Measurements from ENCODE around the gene KIAA0040.

Gene KIAA0040

GRCh38 chr1:175150596-175151319, 41.8 kb downstream of the KIAA0040 start:
- Histone ChIP-seq H3K9me3 (ENCODE audit: severe bottlenecking) (no peaks in the 10 kb centered on the region), H3K4me3 (ENCODE audit: severe bottlenecking) (no peak overlapping the region), H3K36me3 (ENCODE audit: low read depth) (no peaks in the 10 kb centered on the region), H3K4me1 (ENCODE audit: insufficient read depth, poor library complexity, severe bottlenecking) (peaks cover 7% of the 10 kb centered on the region), H3K27ac (ENCODE audit: poor library complexity, severe bottlenecking) (no peak overlapping the region), H3K27me3 (ENCODE audit: insufficient read depth, poor library complexity, severe bottlenecking) (peaks cover 24% of the 10 kb centered on the region)
- TF ChIP-seq CTCF (IDR thresholded peaks at IDR 0.05; ENCODE audit: poor library complexity, severe bottlenecking) = no peak
- peak; percentile 56 for ATAC-seq (ENCODE audit: low read depth)
- no peak for DNase-seq (ENCODE audit: low spot score)

- Histone ChIP-seq H3K4me1 (ENCODE audit: insufficient read depth, poor library complexity, severe bottlenecking) (peaks cover 9% of the 10 kb centered on the region), H3K27me3 (ENCODE audit: insufficient read depth, poor library complexity, severe bottlenecking) (peaks cover 13% of the 10 kb centered on the region), H3K27ac (ENCODE audit: poor library complexity, severe bottlenecking) (no peak overlapping the region), H3K36me3 (ENCODE audit: low read depth) (no peaks in the 10 kb centered on the region), H3K9me3 (ENCODE audit: severe bottlenecking) (no peaks in the 10 kb centered on the region), H3K4me3 (ENCODE audit: severe bottlenecking) (no peak overlapping the region)
- TF ChIP-seq CTCF (IDR thresholded peaks at IDR 0.05; ENCODE audit: poor library complexity, severe bottlenecking) = no peak
- DNase-seq (ENCODE audit: low spot score) (no peak), ATAC-seq (ENCODE audit: low read depth) (no peak)
These were observed 44.5 kb downstream of the KIAA0040 start for GRCh38 chr1:175148068-175148467.

- peaks cover 9% of the 10 kb centered on the region for H3K4me1 ChIP-seq (ENCODE audit: insufficient read depth, poor library complexity, severe bottlenecking)
- H3K9me3 ChIP-seq (ENCODE audit: severe bottlenecking) = no peaks in the 10 kb centered on the region
- no peak for ATAC-seq (ENCODE audit: low read depth)
- no peak for DNase-seq (ENCODE audit: low spot score)
- no peaks in the 10 kb centered on the region for H3K36me3 ChIP-seq (ENCODE audit: low read depth)
- H3K27ac ChIP-seq (ENCODE audit: poor library complexity, severe bottlenecking) = no peak overlapping the region
- H3K4me3 ChIP-seq (ENCODE audit: severe bottlenecking) = no peak overlapping the region
- no peak for TF ChIP-seq CTCF (IDR thresholded peaks at IDR 0.05; ENCODE audit: poor library complexity, severe bottlenecking)
- peaks cover 8% of the 10 kb centered on the region for H3K27me3 ChIP-seq (ENCODE audit: insufficient read depth, poor library complexity, severe bottlenecking)
These were observed 45.0 kb downstream of the KIAA0040 start for GRCh38 chr1:175147569-175147968.

GRCh38 chr1:175146529-175147213, 45.9 kb downstream of the KIAA0040 start:
- no peak overlapping the region for H3K27ac ChIP-seq (ENCODE audit: poor library complexity, severe bottlenecking)
- no peaks in the 10 kb centered on the region for H3K36me3 ChIP-seq (ENCODE audit: low read depth)
- no peaks in the 10 kb centered on the region for H3K27me3 ChIP-seq (ENCODE audit: insufficient read depth, poor library complexity, severe bottlenecking)
- ATAC-seq (ENCODE audit: low read depth) = peak; percentile 84
- no peak for DNase-seq (ENCODE audit: low spot score)
- peak; percentile 95 for TF ChIP-seq CTCF (IDR thresholded peaks at IDR 0.05; ENCODE audit: poor library complexity, severe bottlenecking)
- peaks cover 9% of the 10 kb centered on the region for H3K4me1 ChIP-seq (ENCODE audit: insufficient read depth, poor library complexity, severe bottlenecking)
- H3K4me3 ChIP-seq (ENCODE audit: severe bottlenecking) = no peak overlapping the region
- H3K9me3 ChIP-seq (ENCODE audit: severe bottlenecking) = no peaks in the 10 kb centered on the region
